SW 1271 (cell line): Measurements from ENCODE around the gene MRPS27.
A peak's percentile ranks its signal among the peaks of the same experiment; 100 is the strongest.

ENCODE experiments used
- DNase-seq, 2 experiments: peaks; one replicate each; lab custom pipeline; 2025; lab: John Stamatoyannopoulos, UW

Gene MRPS27

DNA sequence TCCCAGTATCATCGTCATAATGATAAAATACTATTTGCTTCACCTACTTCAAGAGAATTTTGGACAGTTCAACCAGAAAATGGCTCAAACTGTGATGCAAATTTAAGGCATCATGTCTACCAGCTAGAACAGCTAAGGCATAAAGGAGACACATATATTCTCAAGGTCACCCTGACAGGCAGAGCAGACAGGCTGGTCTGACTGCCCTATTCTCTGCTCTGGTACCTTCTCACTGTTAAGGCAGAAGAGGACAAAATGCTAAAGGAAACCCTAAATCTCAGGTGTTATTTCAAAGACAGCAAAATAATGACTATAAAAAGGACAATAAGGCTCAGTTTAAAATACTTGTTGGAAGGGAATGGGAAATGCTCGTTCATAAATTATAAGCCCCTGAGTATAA, 87.2 kb downstream of the MRPS27 start:
- no peak for DNase-seq

- no peak for DNase-seq
Observed at GRCh38 chr5:72231991-72232703, 87.9 kb downstream of the MRPS27 start.

- no peak for DNase-seq
Observed at GRCh38 chr5:72228960-72229359, 91.1 kb downstream of the MRPS27 start.

DNA sequence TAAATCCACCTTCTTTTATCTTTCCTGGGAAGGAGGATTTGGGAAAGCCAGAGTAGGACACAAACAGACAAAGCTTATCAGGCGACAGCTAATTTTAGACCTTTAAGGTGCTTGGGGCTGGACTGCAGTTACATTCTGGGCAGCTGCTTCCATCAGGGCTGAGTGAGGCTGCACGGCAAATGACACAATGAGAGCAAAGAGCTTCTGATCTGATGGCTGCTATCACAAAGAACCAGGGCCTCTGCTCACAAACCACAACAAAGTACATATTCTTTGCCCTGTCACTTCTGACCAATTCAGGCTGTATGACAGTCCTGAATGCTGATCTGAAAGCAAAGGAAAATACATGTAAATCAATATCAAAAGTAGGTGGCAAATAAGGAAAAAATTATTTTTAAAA, 93.1 kb downstream of the MRPS27 start:
- DNase-seq, result no peak

DNA sequence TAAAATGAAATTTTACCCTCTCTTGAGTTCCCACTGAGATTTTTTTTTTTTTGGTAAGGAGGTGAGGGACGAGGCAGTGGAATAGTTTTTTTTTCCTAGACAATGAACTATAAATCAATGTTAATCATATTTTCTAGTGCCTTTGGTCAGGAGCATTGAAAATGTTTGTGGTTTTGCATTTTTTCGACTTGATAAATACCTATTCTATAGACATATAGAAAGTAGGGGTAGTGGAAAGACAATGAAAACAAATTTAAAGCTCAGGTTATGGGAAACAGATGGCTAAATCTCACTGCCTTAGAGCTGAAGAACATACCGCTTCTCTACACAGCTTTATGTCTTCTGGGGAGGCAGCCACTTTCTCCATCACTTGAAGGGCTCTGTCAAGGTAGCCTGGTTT, 94.3 kb downstream of the MRPS27 start:
- no peak for DNase-seq

DNA sequence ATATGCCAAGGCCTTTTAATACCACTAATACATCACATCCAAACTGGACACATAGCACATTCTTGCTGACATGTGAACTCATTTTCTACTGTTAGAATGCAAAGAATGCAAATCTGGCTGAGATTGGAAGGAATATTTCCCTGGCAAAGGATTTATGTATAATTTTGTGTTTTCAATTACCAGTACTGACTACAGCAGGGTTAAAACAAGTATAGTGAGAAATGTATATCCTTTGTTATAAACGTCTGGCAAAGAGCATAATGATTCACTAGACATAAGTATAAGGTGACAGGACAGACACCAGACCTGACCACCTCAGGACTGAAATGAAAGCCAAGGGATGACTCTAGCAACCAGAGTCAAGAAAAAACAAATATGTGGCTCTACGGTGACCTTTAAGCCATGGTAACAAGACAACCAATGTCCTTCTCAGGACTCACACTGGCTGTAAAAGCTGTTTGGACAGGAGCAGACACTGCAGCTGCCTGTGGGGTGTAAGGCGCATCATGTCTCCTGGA, 95.0 kb downstream of the MRPS27 start:
- DNase-seq, result no peak

- DNase-seq, result no peak
Observed at GRCh38 chr5:72223371-72223770, 96.7 kb downstream of the MRPS27 start.

DNA sequence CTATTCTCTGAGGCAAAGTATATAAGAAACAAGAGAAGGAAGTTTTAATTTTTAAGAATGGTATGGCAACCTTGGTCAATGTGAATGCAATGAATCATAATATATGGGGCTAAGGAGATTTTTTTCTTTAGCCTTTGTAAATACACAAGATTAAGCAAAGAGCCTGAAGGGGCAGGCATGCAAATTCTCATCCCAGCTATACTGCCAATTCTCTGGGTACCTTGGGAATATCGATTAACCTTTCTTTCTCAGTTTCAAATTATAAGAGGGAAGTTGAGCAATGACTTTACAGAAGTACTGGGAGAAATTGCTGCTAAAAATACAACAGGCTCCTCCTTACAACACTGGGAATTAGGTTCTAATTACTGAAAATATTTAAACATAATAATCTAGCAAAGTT, 97.5 kb downstream of the MRPS27 start:
- DNase-seq, result no peak

GRCh38 chr5:72221541-72221940, 98.5 kb downstream of the MRPS27 start:
- no peak for DNase-seq

DNA sequence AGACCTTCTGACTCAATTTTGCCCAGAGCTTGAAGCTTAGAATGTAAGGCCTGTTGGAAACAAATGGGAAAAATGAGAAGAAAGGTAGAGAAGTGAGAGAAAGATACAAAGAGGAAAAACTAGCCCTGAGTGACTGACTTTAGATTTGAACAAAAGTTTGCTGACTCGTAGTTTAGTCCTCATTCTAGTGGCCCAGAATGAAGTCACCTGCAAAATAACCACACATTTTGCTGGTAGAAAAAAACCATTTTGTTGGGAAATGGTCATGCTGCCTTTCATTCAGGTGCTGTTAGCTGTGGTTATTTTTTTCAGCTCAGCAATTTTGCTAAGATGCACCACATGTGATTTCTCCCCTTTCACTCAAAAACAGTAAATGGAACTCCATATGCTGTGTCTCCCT, 98.9 kb downstream of the MRPS27 start:
- no peak for DNase-seq

- no peak for DNase-seq
Observed at GRCh38 chr5:72216756-72217155, 103.3 kb downstream of the MRPS27 start.

DNA sequence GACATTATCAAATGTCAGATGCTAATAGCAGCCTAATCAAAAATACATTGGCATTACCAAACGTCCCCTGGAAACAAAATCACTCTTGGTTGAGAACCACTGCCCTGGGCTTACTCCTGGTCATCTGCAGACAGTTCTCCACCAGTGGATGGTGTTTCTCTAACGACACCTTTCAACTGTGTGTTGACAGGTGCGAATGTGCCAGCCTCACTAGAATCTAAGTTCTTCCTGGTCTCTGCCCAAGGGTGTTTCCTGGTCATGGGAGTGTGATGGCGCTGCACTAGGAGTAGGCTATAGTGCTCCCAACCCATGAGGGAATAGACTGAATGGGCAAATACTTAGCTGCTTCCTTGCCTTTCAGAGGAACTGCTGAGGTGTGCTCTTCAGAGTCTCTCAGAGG, 105.9 kb downstream of the MRPS27 start:
- DNase-seq, result no peak

DNA sequence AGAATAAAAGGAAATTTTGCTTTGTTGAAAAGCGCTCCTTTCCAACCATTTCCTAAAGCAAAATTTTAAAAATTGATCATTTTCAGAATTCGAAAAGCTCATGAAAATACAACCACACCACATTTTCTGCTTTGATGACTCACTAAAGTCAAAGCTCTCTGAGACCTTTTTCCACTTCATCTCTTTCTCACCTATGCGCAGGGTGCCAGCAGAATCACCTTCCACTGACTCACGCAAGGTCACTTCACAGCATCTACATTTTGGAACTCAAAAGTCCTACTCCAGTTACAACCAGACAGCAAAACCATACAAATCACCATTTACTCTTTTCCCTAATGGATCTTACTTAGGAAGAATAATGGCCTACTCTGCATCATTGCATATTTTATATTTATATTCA, 106.6 kb downstream of the MRPS27 start:
- no peak for DNase-seq

DNA sequence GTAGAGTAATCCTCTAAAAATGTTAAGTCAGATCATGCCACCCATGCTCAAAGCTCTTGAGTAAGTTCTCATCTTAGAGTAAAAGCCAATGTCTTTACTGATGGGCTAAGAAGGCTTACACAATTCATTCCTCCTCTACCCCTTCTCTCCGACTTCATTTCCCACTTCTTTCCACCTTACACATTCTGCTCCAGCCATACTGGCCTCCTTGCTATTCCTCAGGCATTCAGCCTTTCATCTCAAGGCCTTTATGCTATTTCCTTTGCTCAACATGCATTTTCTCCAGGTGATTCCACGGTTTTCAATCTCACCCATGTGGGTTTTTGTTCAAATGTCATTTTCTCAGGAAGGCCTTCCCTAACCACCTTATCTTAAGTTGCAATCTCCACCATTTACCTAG, 107.9 kb downstream of the MRPS27 start:
- no peak for DNase-seq

DNA sequence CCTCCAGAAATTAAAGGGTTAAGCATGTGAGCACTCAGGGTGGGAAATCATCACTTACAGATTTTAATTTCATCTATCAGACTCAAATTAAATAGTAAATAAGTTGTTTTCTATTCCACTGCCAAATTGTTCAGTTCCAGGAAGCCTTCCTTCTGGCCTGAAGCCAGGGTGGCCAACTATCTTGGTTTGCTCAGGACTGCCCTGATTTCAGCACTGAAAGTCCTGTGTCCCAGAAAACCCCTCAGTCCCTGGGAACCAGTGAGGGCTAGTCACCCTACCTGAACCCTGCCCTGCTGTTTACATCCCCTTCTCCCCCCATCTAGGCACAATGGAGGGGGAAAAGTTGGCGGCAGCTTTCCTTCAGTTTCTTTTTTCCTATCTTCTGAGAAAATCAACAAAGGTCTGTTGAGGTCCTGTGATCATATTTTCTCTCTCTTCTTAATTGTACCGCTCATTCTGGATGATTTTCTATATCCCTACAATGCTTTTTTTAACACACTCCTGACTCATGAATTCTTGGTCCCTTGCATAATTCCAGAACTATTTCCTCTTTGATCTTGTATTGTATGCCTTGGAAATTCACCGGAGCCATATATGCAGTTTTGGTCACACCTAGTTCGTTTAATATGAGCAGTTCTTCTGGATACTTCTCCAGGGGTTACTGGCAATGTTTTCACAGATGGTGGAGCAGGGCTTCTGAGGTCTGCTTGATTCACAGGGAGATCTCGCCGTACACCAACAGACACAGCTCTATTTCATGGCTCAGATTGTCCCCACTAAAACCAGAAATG, 109.0 kb downstream of the MRPS27 start:
- DNase-seq, result peak in 1 of 2 experiments; percentile 82

- no peak for DNase-seq
Observed at GRCh38 chr5:72209147-72210115, 110.6 kb downstream of the MRPS27 start.

- no peak for DNase-seq
Observed at GRCh38 chr5:72208324-72208926, 111.6 kb downstream of the MRPS27 start.

- no peak for DNase-seq
Observed at GRCh38 chr5:72206994-72207393, 113.0 kb downstream of the MRPS27 start.

- no peak for DNase-seq
Observed at GRCh38 chr5:72206160-72206559, 113.9 kb downstream of the MRPS27 start.

- DNase-seq, result no peak
Observed at GRCh38 chr5:72205431-72206009, 114.5 kb downstream of the MRPS27 start.

DNA sequence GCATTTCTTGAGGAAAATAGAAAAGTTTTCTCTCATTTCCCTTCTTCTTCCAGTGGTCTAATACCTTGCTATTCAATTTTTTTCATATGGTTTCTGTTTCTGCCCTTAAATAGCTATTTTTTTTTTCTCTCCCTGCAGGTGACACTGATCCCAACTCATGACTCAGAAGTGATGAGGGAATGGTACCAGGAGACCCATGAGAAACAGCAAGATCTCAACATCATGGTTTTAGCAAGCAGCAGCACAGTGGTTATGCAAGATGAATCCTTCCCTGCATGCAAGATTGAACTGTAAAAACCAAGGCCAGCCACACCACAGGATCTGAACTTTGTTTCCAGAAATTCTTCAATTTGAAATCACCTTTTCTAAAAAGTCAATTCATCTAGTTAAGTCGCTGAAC, 115.1 kb downstream of the MRPS27 start:
- no peak for DNase-seq
